ENCODE data around the gene CD164L2. TPM values are rescaled to one million over a fixed set of nuclear protein-coding genes. Genes with fewer than 3 reads are reported as not detected.
A peak's percentile ranks its signal among the peaks of the same experiment; 100 is the strongest.

CD164L2 gene
- total RNA-seq, 1 donor from 2014 or later: not detected

GRCh38 chr1:27399251-27400025 lies 16.3 kb upstream of the CD164L2 start:
- Histone ChIP-seq H3K4me3 (ENCODE audit: insufficient read depth, low read depth, low read length) (no peak overlapping the region), H2AFZ (ENCODE audit: low read depth, low read length) (no peak overlapping the region), H3K4me2 (ENCODE audit: low read length) (no peak overlapping the region), H3K9me3 (ENCODE audit: insufficient read depth, low read depth, low read length) (no peaks in the 10 kb centered on the region), H3K36me3 (ENCODE audit: insufficient read depth, low read length) (no peaks in the 10 kb centered on the region), H3K79me2 (ENCODE audit: insufficient read depth, low read length) (no peaks in the 10 kb centered on the region), H3K4me1 (ENCODE audit: insufficient read depth, low read length) (peaks cover 20% of the 10 kb centered on the region), H4K20me1 (ENCODE audit: insufficient read depth, low read length) (peaks cover 5% of the 10 kb centered on the region), H3K27ac (ENCODE audit: low read depth, low read length) (no peak overlapping the region), H3K9ac (ENCODE audit: low read length) (no peak overlapping the region), H3K27me3 (ENCODE audit: insufficient read depth, low read length) (no peaks in the 10 kb centered on the region)
- Mint-ChIP-seq H3K4me1 (ENCODE audit: low read depth, unreplicated experiment) (peaks cover 20% of the 10 kb centered on the region), H3K27ac (ENCODE audit: unreplicated experiment) (no peak overlapping the region), H3K27me3 (ENCODE audit: low read depth, unreplicated experiment) (no peaks in the 10 kb centered on the region), H3K9me3 (ENCODE audit: unreplicated experiment) (no peaks in the 10 kb centered on the region), H3K36me3 (ENCODE audit: low read depth, unreplicated experiment) (no peaks in the 10 kb centered on the region), H3K4me3 (ENCODE audit: unreplicated experiment) (no peak overlapping the region)
- FAIRE-seq: no peak
- TF ChIP-seq CTCF (IDR thresholded peaks at IDR 0.05; ENCODE audit: insufficient read depth, low read depth, low read length): no peak
- TF ChIP-seq EZH2 (IDR thresholded peaks at IDR 0.05; ENCODE audit: insufficient read depth, low read length): no peak
- no peak for DNase-seq (ENCODE audit: low read depth)

GRCh38 chr1:27398405-27399149 lies 15.4 kb upstream of the CD164L2 start:
- no peaks in the 10 kb centered on the region for H3K36me3 ChIP-seq (ENCODE audit: insufficient read depth, low read length)
- no peaks in the 10 kb centered on the region for H3K36me3 Mint-ChIP-seq (ENCODE audit: low read depth, unreplicated experiment)
- H4K20me1 ChIP-seq (ENCODE audit: insufficient read depth, low read length): peaks cover 5% of the 10 kb centered on the region
- peak overlapping the region; percentile 62 for H3K4me3 Mint-ChIP-seq (ENCODE audit: unreplicated experiment)
- no peaks in the 10 kb centered on the region for H3K9me3 Mint-ChIP-seq (ENCODE audit: unreplicated experiment)
- no peak overlapping the region for H3K9ac ChIP-seq (ENCODE audit: low read length)
- no peak for TF ChIP-seq CTCF (IDR thresholded peaks at IDR 0.05; ENCODE audit: insufficient read depth, low read depth, low read length)
- no peak for TF ChIP-seq EZH2 (IDR thresholded peaks at IDR 0.05; ENCODE audit: insufficient read depth, low read length)
- H3K27ac ChIP-seq (ENCODE audit: low read depth, low read length): no peak overlapping the region
- H3K4me1 Mint-ChIP-seq (ENCODE audit: low read depth, unreplicated experiment): peaks cover 12% of the 10 kb centered on the region
- no peaks in the 10 kb centered on the region for H3K27me3 ChIP-seq (ENCODE audit: insufficient read depth, low read length)
- H3K79me2 ChIP-seq (ENCODE audit: insufficient read depth, low read length): no peaks in the 10 kb centered on the region
- FAIRE-seq (no peak), DNase-seq (ENCODE audit: low read depth) (no peak)
- no peaks in the 10 kb centered on the region for H3K27me3 Mint-ChIP-seq (ENCODE audit: low read depth, unreplicated experiment)
- H3K4me2 ChIP-seq (ENCODE audit: low read length): no peak overlapping the region
- peaks cover 19% of the 10 kb centered on the region for H3K4me1 ChIP-seq (ENCODE audit: insufficient read depth, low read length)
- H2AFZ ChIP-seq (ENCODE audit: low read depth, low read length): no peak overlapping the region
- no peak overlapping the region for H3K27ac Mint-ChIP-seq (ENCODE audit: unreplicated experiment)
- H3K4me3 ChIP-seq (ENCODE audit: insufficient read depth, low read depth, low read length): no peak overlapping the region
- no peaks in the 10 kb centered on the region for H3K9me3 ChIP-seq (ENCODE audit: insufficient read depth, low read depth, low read length)

Measured in astrocyte (in vitro differentiated cells and primary cell).